Measurements from ENCODE around the gene PTPRS. TPM values are rescaled to one million over a fixed set of nuclear protein-coding genes. Genes with fewer than 3 reads are reported as not detected.

PTPRS gene
- total and polyA plus RNA-seq, 2 of the 13 experiments (the other 11 are each of a cell fraction or from before 2014, with no cell fraction given), result 32.7 to 43.9 TPM

DNA sequence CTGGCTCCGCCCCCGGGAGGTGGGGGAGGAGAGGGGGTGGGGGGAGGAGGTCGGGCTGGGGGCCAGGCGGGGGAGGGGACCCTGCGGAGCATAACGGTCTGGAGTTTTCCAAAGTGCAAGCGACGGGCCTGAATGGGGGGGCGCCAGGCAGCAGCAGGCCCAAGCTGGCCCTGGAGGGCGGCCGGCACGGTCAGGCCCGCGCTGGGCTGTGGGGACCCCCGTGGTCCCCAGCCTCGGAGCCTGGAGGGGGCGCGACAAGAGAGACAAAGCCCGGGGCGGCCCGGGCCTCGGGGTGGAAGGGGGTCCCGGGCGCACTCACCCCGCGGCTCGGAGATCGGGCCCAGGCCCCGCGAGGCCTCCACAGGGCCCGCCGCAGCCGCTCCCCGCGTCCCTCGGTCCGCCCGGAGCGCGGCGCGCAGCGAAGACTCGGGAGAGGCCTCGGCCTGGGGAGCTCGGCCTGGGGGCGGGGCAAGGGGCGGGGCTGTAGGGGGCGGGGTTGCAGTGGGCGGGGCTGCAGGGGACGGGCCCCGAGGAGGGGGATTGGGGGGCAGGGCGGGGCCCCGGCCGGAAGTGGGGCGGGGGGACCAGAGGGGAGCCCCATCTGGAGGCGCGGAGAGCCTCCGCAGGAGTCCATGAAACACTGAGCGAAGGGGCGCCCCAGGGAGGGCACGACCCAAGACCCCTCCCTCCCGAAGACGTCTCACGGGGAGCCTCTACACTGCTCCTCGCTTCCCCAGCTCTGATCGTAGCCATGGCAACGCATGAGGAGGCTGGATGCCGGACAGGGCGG is 47.6 kb downstream of the PTPRS start (continued):
- no peak; the same call in 1 of the 2 replicates for TF ChIP-seq ZNF773 (CRISPR knock-in tag; IDR thresholded peaks at IDR 0.05; ENCODE audit: borderline replicate concordance)
- no peak for TF ChIP-seq NFATC3 (CRISPR knock-in tag; IDR thresholded peaks at IDR 0.05)
- peak; percentile 66 for TF ChIP-seq POLR2G (IDR thresholded peaks at IDR 0.05; ENCODE audit: low read depth, low read length)
- no peak for TF ChIP-seq CSRNP2 (CRISPR knock-in tag; conservative IDR thresholded peaks at IDR 0.05; ENCODE audit: low read depth)
- no peak for TF ChIP-seq FOXA1 (IDR thresholded peaks at IDR 0.05)
- no peak for TF ChIP-seq FOXA1 (CRISPR knock-in tag; IDR thresholded peaks at IDR 0.05)
- TF ChIP-seq SIN3B (IDR thresholded peaks at IDR 0.05; ENCODE audit: low read length), result no peak
- TF ChIP-seq TARDBP (CRISPR knock-in tag; IDR thresholded peaks at IDR 0.05), result no peak
- TF ChIP-seq RBAK (CRISPR knock-in tag; IDR thresholded peaks at IDR 0.05), result no peak
- no peak for TF ChIP-seq CHD4 (IDR thresholded peaks at IDR 0.05; ENCODE audit: borderline replicate concordance, low read length)
- no peak for TF ChIP-seq ZNF615 (CRISPR knock-in tag; IDR thresholded peaks at IDR 0.05; ENCODE audit: borderline replicate concordance)
- no peak for TF ChIP-seq NFE2L1 (CRISPR knock-in tag; IDR thresholded peaks at IDR 0.05; ENCODE audit: borderline replicate concordance)
- no peak for TF ChIP-seq ZBTB21 (CRISPR knock-in tag; IDR thresholded peaks at IDR 0.05)
- TF ChIP-seq, protein P1, sequence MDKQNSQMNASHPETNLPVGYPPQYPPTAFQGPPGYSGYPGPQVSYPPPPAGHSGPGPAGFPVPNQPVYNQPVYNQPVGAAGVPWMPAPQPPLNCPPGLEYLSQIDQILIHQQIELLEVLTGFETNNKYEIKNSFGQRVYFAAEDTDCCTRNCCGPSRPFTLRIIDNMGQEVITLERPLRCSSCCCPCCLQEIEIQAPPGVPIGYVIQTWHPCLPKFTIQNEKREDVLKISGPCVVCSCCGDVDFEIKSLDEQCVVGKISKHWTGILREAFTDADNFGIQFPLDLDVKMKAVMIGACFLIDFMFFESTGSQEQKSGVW (CRISPR knock-in tag; IDR thresholded peaks at IDR 0.05; ENCODE audit: borderline replicate concordance), result no peak
- no peak for TF ChIP-seq SP140L (CRISPR knock-in tag; IDR thresholded peaks at IDR 0.05; ENCODE audit: borderline replicate concordance)
- 0 out of 2 replicates have a peak, but pooled peaks have one; percentile 4 for TF ChIP-seq ZNF574 (CRISPR knock-in tag; IDR thresholded peaks at IDR 0.05)
- TF ChIP-seq, protein P2, sequence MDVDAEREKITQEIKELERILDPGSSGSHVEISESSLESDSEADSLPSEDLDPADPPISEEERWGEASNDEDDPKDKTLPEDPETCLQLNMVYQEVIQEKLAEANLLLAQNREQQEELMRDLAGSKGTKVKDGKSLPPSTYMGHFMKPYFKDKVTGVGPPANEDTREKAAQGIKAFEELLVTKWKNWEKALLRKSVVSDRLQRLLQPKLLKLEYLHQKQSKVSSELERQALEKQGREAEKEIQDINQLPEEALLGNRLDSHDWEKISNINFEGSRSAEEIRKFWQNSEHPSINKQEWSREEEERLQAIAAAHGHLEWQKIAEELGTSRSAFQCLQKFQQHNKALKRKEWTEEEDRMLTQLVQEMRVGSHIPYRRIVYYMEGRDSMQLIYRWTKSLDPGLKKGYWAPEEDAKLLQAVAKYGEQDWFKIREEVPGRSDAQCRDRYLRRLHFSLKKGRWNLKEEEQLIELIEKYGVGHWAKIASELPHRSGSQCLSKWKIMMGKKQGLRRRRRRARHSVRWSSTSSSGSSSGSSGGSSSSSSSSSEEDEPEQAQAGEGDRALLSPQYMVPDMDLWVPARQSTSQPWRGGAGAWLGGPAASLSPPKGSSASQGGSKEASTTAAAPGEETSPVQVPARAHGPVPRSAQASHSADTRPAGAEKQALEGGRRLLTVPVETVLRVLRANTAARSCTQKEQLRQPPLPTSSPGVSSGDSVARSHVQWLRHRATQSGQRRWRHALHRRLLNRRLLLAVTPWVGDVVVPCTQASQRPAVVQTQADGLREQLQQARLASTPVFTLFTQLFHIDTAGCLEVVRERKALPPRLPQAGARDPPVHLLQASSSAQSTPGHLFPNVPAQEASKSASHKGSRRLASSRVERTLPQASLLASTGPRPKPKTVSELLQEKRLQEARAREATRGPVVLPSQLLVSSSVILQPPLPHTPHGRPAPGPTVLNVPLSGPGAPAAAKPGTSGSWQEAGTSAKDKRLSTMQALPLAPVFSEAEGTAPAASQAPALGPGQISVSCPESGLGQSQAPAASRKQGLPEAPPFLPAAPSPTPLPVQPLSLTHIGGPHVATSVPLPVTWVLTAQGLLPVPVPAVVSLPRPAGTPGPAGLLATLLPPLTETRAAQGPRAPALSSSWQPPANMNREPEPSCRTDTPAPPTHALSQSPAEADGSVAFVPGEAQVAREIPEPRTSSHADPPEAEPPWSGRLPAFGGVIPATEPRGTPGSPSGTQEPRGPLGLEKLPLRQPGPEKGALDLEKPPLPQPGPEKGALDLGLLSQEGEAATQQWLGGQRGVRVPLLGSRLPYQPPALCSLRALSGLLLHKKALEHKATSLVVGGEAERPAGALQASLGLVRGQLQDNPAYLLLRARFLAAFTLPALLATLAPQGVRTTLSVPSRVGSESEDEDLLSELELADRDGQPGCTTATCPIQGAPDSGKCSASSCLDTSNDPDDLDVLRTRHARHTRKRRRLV (CRISPR knock-in tag; IDR thresholded peaks at IDR 0.05), result no peak
- no peak for TF ChIP-seq KAT2B (IDR thresholded peaks at IDR 0.05; ENCODE audit: borderline replicate concordance, low read depth, low read length)
- no peak for TF ChIP-seq KLF13 (CRISPR knock-in tag; IDR thresholded peaks at IDR 0.05)
- no peak for TF ChIP-seq ZNF614 (CRISPR knock-in tag; IDR thresholded peaks at IDR 0.05; ENCODE audit: borderline replicate concordance)

All from HepG2 (cell line).